T-helper 2 cell treated with Interferon-gamma antibody and Interleukin-4, amounts not matched to agents 5 μg/mL and 100 μg/mL, for 36 hours (primary cell): ENCODE data around the gene C9orf78.

Source experiments
- DNase-seq: peaks from one replicate; pipeline ENCODE4 v3.0.0; 2021; ENCODE audit warnings: low spot score
- H3K27ac Mint-ChIP-seq: one replicate; pipeline ENCODE4 v1.8.0; 2021; ENCODE audit warnings: mild to moderate bottlenecking, mixed read lengths
- H3K27me3 Mint-ChIP-seq: one replicate; pipeline ENCODE4 v1.8.0; 2021; ENCODE audit warnings: low read depth, mixed read lengths
- H3K36me3 Mint-ChIP-seq: one replicate; pipeline ENCODE4 v1.8.0; 2021; ENCODE audit warnings: low read depth, mixed read lengths
- H3K4me1 Mint-ChIP-seq: one replicate; pipeline ENCODE4 v1.8.0; 2021; ENCODE audit warnings: low read depth, mixed read lengths
- H3K4me3 Mint-ChIP-seq: one replicate; pipeline ENCODE4 v1.8.0; 2022; ENCODE audit warnings: mild to moderate bottlenecking, moderate library complexity, mixed read lengths
- H3K9me3 Mint-ChIP-seq: one replicate; pipeline ENCODE4 v1.8.0; 2021; ENCODE audit warnings: mixed read lengths

Gene C9orf78

GRCh38 chr9:129873563-129874190 is 38.6 kb upstream of the C9orf78 start:
- DNase-seq: no peak
- no peak overlapping the region for H3K27ac Mint-ChIP-seq
- H3K4me3 Mint-ChIP-seq: no peak overlapping the region
- no peaks in the 10 kb centered on the region for H3K27me3 Mint-ChIP-seq
- H3K4me1 Mint-ChIP-seq: peaks cover 29% of the 10 kb centered on the region
- H3K36me3 Mint-ChIP-seq: peaks cover 47% of the 10 kb centered on the region
- H3K9me3 Mint-ChIP-seq: no peaks in the 10 kb centered on the region

GRCh38 chr9:129871046-129871445 is 36.0 kb upstream of the C9orf78 start:
- H3K36me3 Mint-ChIP-seq: peaks cover 52% of the 10 kb centered on the region
- DNase-seq: no peak
- H3K9me3 Mint-ChIP-seq: no peaks in the 10 kb centered on the region
- no peaks in the 10 kb centered on the region for H3K27me3 Mint-ChIP-seq
- H3K4me3 Mint-ChIP-seq: peak overlapping the region; percentile 38
- peaks cover 48% of the 10 kb centered on the region for H3K4me1 Mint-ChIP-seq
- H3K27ac Mint-ChIP-seq: peak overlapping the region; percentile 82

DNA sequence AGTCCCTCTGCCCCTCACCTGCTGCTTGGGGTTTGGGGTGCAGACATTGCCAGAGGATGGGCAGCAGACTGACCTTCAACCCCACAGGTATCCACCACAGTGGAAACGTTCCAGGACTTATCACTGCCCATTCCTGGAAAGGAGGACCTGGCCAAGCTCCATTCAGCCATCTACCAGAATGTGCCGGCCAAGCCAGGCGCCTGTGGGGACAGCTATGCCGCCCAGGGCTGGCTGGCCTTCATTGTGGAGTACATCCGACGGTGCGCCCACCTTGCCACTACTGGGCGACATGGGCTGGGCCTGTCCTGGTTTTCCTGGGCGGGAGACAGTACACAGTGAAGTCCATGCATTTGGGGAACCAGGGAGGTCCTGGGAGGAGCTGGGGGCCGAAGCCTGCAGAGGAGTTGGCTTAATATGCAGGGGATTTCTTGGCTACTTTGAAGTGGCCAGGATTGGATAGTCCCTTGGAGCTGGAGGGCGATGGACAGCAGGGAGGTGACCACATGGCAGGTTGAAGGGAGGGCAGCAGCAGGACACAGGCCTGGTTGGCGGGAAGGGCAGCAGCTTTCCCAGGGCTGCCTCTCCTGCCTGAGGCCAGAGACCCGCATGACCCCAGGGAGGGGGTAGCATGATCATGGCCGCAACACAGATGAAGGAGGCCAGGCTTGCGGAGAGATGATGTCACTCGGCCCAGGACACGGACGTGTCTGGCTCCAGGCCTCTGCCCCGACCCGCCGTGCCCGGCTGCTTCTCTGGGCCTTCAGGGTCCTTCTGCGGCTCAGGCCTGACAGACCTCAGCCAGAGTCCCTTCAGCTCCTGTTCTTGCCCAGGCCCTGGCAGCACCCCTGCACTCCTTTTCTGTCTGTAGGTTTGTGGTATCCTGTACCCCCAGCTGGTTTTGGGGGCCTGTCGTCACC is 34.8 kb upstream of the C9orf78 start:
- peaks cover 60% of the 10 kb centered on the region for H3K36me3 Mint-ChIP-seq
- DNase-seq: no peak
- peaks cover 57% of the 10 kb centered on the region for H3K4me1 Mint-ChIP-seq
- no peaks in the 10 kb centered on the region for H3K9me3 Mint-ChIP-seq
- H3K27ac Mint-ChIP-seq: peak overlapping the region; percentile 88
- H3K27me3 Mint-ChIP-seq: no peaks in the 10 kb centered on the region
- peak overlapping the region; percentile 67 for H3K4me3 Mint-ChIP-seq

- Mint-ChIP-seq H3K27me3 (no peaks in the 10 kb centered on the region), H3K4me3 (peak overlapping the region; percentile 67), H3K27ac (peak overlapping the region; percentile 88), H3K9me3 (no peaks in the 10 kb centered on the region), H3K36me3 (peaks cover 57% of the 10 kb centered on the region), H3K4me1 (peaks cover 61% of the 10 kb centered on the region)
- peak; percentile 82 for DNase-seq
Observed at GRCh38 chr9:129868872-129869486, 33.9 kb upstream of the C9orf78 start.

- Mint-ChIP-seq H3K4me1 (peaks cover 66% of the 10 kb centered on the region), H3K27me3 (no peaks in the 10 kb centered on the region), H3K27ac (peak overlapping the region; percentile 93), H3K9me3 (no peaks in the 10 kb centered on the region), H3K4me3 (peak overlapping the region; percentile 67), H3K36me3 (peaks cover 60% of the 10 kb centered on the region)
- DNase-seq: no peak
Observed at GRCh38 chr9:129868023-129868871, 33.2 kb upstream of the C9orf78 start.

GRCh38 chr9:129867136-129868022 is 32.3 kb upstream of the C9orf78 start:
- DNase-seq: no peak
- Mint-ChIP-seq H3K4me3 (peak overlapping the region; percentile 59), H3K27ac (peak overlapping the region; percentile 93)

GRCh38 chr9:129866394-129867135 is 31.5 kb upstream of the C9orf78 start:
- no peak for DNase-seq
- H3K4me3 Mint-ChIP-seq: peak overlapping the region; percentile 63
- H3K36me3 Mint-ChIP-seq: peaks cover 64% of the 10 kb centered on the region
- peak overlapping the region; percentile 93 for H3K27ac Mint-ChIP-seq
- no peaks in the 10 kb centered on the region for H3K9me3 Mint-ChIP-seq
- H3K4me1 Mint-ChIP-seq: peaks cover 70% of the 10 kb centered on the region
- H3K27me3 Mint-ChIP-seq: no peaks in the 10 kb centered on the region

More at GRCh38 chr9:129867136-129868022, 32.3 kb upstream of the C9orf78 start:
- Mint-ChIP-seq H3K27me3 (no peaks in the 10 kb centered on the region), H3K36me3 (peaks cover 63% of the 10 kb centered on the region), H3K9me3 (no peaks in the 10 kb centered on the region), H3K4me1 (peaks cover 69% of the 10 kb centered on the region)

- Mint-ChIP-seq H3K27me3 (no peaks in the 10 kb centered on the region), H3K4me1 (peaks cover 69% of the 10 kb centered on the region), H3K4me3 (peak overlapping the region; percentile 63), H3K36me3 (peaks cover 65% of the 10 kb centered on the region), H3K9me3 (no peaks in the 10 kb centered on the region), H3K27ac (peak overlapping the region; percentile 93)
- no peak for DNase-seq
Observed at GRCh38 chr9:129865668-129866320, 30.7 kb upstream of the C9orf78 start.

GRCh38 chr9:129864991-129865647 is 30.0 kb upstream of the C9orf78 start:
- H3K36me3 Mint-ChIP-seq: peaks cover 63% of the 10 kb centered on the region
- peaks cover 67% of the 10 kb centered on the region for H3K4me1 Mint-ChIP-seq
- peak overlapping the region; percentile 90 for H3K27ac Mint-ChIP-seq
- H3K9me3 Mint-ChIP-seq: no peaks in the 10 kb centered on the region
- H3K4me3 Mint-ChIP-seq: peak overlapping the region; percentile 63
- no peaks in the 10 kb centered on the region for H3K27me3 Mint-ChIP-seq
- DNase-seq: no peak

DNA sequence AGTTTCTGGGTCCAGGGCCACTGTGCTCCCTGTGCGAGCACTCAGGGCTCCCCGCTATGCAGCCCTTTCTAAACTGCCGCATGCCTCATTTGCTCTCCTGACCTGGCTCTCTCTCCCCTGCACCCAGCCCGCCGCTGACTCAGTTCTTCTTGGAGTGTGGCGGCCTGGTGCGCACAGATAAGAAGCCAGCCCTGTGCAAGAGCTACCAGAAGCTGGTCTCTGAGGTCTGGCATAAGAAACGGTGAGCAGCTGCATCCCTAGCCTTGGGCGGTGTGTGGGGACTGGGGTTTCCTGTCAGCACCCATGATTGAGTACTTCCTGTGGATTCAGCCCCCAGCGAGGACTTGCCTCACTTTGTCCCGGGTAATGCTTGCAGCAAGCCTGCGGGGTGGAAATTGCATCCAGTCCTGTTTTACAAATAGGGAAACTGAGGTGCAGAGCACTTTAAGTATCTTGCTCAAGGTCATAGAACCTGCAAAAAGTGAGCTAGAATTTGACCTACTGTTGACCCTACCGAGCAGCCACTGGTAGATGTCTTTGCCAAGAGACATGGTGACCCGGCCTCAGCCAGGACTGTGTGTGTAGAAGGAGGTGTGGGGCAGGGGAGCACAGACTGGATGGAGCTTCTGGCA is 28.1 kb upstream of the C9orf78 start:
- H3K4me3 Mint-ChIP-seq: peak overlapping the region; percentile 69
- DNase-seq: peak; percentile 86
- peaks cover 58% of the 10 kb centered on the region for H3K4me1 Mint-ChIP-seq
- H3K27me3 Mint-ChIP-seq: no peaks in the 10 kb centered on the region
- H3K36me3 Mint-ChIP-seq: peaks cover 64% of the 10 kb centered on the region
- H3K9me3 Mint-ChIP-seq: no peaks in the 10 kb centered on the region
- peak overlapping the region; percentile 84 for H3K27ac Mint-ChIP-seq

GRCh38 chr9:129861447-129861827 is 26.4 kb upstream of the C9orf78 start:
- H3K9me3 Mint-ChIP-seq: no peaks in the 10 kb centered on the region
- no peak for DNase-seq
- H3K4me3 Mint-ChIP-seq: peak overlapping the region; percentile 61
- peaks cover 52% of the 10 kb centered on the region for H3K4me1 Mint-ChIP-seq
- H3K27me3 Mint-ChIP-seq: no peaks in the 10 kb centered on the region
- peaks cover 63% of the 10 kb centered on the region for H3K36me3 Mint-ChIP-seq
- peak overlapping the region; percentile 81 for H3K27ac Mint-ChIP-seq
